Activated B cell treated with CpG ODN at 0.5 μM for 24 hours (primary cell): ENCODE data around the gene MGARP. TPM values are rescaled to one million over a fixed set of nuclear protein-coding genes. Genes with fewer than 3 reads are reported as not detected.

Experiments used
- ATAC-seq: fragments of 200-7000 bp; cut with Tn5 transposase; one replicate; pipeline ENCODE4 v1.10.0; 2021; ENCODE audit warnings: low read depth, mild to moderate bottlenecking, moderate library complexity
- CTCF ChIA-PET: fragments of 350-600 bp; sonication (Branson Sonifier 250); formaldehyde crosslinking; loops from one replicate; lab custom pipeline; 2021; ENCODE audit warnings: antibody characterized with exemption; lab: Charles Lee
- POLR2A ChIA-PET: fragments of 350-600 bp; sonication (Branson Sonifier 250); formaldehyde crosslinking; loops from one replicate; lab custom pipeline; 2021; ENCODE audit warnings: antibody characterized with exemption; lab: Charles Lee
- DNase-seq: peaks from one replicate; pipeline ENCODE4 v3.0.0; 2022
- H3K27ac Mint-ChIP-seq: one replicate; pipeline ENCODE4 v1.8.0; 2020; ENCODE audit warnings: mixed read lengths
- H3K27me3 Mint-ChIP-seq: one replicate; pipeline ENCODE4 v1.8.0; 2021; ENCODE audit warnings: mixed read lengths
- H3K36me3 Mint-ChIP-seq: one replicate; pipeline ENCODE4 v1.8.0; 2021; ENCODE audit warnings: low read depth, mixed read lengths
- H3K4me1 Mint-ChIP-seq: one replicate; pipeline ENCODE4 v1.8.0; 2021; ENCODE audit warnings: mixed read lengths
- H3K4me3 Mint-ChIP-seq: one replicate; pipeline ENCODE4 v1.8.0; 2020; ENCODE audit warnings: mild to moderate bottlenecking, mixed read lengths
- H3K9me3 Mint-ChIP-seq: one replicate; pipeline ENCODE4 v1.8.0; 2020; ENCODE audit warnings: mixed read lengths
- CTCF ChIP-seq: fragments of 200-600 bp; IDR thresholded peaks from one replicate; pipeline ENCODE4 v1.8.0; 2022; ENCODE audit warnings: antibody characterized with exemption, mild to moderate bottlenecking
- intact Hi-C: fragments of 100-400 bp; cut with micrococcal nuclease; formaldehyde crosslinking; loops from one replicate; pipeline ENCODE4 v1.15.1; 2024
- total RNA-seq: library from RNA; stranded (reverse); gene quantifications from 2 replicates; pipeline ENCODE4 v1.2.3, GENCODE V29; 2022

Gene MGARP
- total RNA-seq, 1 donor from 2014 or later = not detected

GRCh38 chr4:139301113-139301820 lies 21.2 kb upstream of the MGARP start, which contains the start of gene NAA15:
Gene NAA15, plus strand, starts transcription at chr4:139301505. Its CDS starts 273 bp downstream, at chr4:139301778.
- intact Hi-C loops = loop anchor here (1.0 to 5.0 kb wide), 7 partner anchors 36 to 854 kb away; partner anchors contain the start of genes ELF2, MAML3, NOCT and SETD7
- peak within 1 kb of the TSS; percentile 99 for H3K4me3 Mint-ChIP-seq
- ChIA-PET CTCF (interaction anchor here (0.8 to 1.9 kb wide), 10 partner anchors 14 to 271 kb away, joined by 3 to 8 read pairs (median 4); partner anchors contain the start of gene ELF2), POLR2A (interaction anchor here (0.5 to 3.8 kb wide), 24 partner anchors 8 to 286 kb away, joined by 3 to 74 read pairs (median 4); partner anchors contain the start of genes ELF2, NOCT and SETD7)
- DNase-seq = peak; percentile 93
- H3K9me3 Mint-ChIP-seq = peaks cover 3% of the 10 kb centered on the region
- H3K36me3 Mint-ChIP-seq = peaks cover 35% of the 10 kb centered on the region
- TF ChIP-seq CTCF = no peak
- H3K4me1 Mint-ChIP-seq = peaks cover 49% of the 10 kb centered on the region
- peak; percentile 91 for ATAC-seq
- H3K27me3 Mint-ChIP-seq = no peaks in the 10 kb centered on the region
- peak within 1 kb of the TSS; percentile 98 for H3K27ac Mint-ChIP-seq

GRCh38 chr4:139300431-139301112 lies 20.5 kb upstream of the MGARP start:
- H3K9me3 Mint-ChIP-seq = peaks cover 3% of the 10 kb centered on the region
- peaks cover 32% of the 10 kb centered on the region for H3K36me3 Mint-ChIP-seq
- POLR2A ChIA-PET = interaction anchor here (0.5 to 3.8 kb wide), 22 partner anchors 8 to 286 kb away, joined by 3 to 74 read pairs (median 4); partner anchors contain the start of genes ELF2, NOCT and SETD7
- H3K27ac Mint-ChIP-seq = peak overlapping the region; percentile 98
- CTCF ChIA-PET = interaction anchor here (0.8 to 1.9 kb wide), 10 partner anchors 15 to 270 kb away, joined by 3 to 8 read pairs (median 4); partner anchors contain the start of gene ELF2
- DNase-seq (no peak), ATAC-seq (peak; percentile 3)
- H3K27me3 Mint-ChIP-seq = no peaks in the 10 kb centered on the region
- intact Hi-C loops = loop anchor here (1.0 to 5.0 kb wide), 7 partner anchors 37 to 854 kb away; partner anchors contain the start of genes ELF2, MAML3, NOCT and SETD7
- peak overlapping the region; percentile 99 for H3K4me3 Mint-ChIP-seq
- no peak for TF ChIP-seq CTCF
- H3K4me1 Mint-ChIP-seq = peaks cover 54% of the 10 kb centered on the region

GRCh38 chr4:139299536-139299935 lies 19.5 kb upstream of the MGARP start:
- Mint-ChIP-seq H3K36me3 (peaks cover 30% of the 10 kb centered on the region), H3K9me3 (no peaks in the 10 kb centered on the region), H3K4me3 (no peak overlapping the region), H3K27ac (no peak overlapping the region), H3K27me3 (no peaks in the 10 kb centered on the region), H3K4me1 (peaks cover 47% of the 10 kb centered on the region)
- no peak for TF ChIP-seq CTCF
- ATAC-seq (no peak), DNase-seq (no peak)
- ChIA-PET CTCF (no interaction called here), POLR2A (interaction anchor here (0.6 to 3.8 kb wide), 3 partner anchors 71 to 216 kb away, joined by 3 to 74 read pairs (median 36); partner anchors contain the start of gene ELF2)
- intact Hi-C loops = no loop called here

GRCh38 chr4:139297001-139297410 lies 17.0 kb upstream of the MGARP start:
- intact Hi-C loops = no loop called here
- no peak for TF ChIP-seq CTCF
- ATAC-seq (no peak), DNase-seq (no peak)
- ChIA-PET CTCF (interaction anchor here (1.1 to 3.1 kb wide), 8 partner anchors 31 to 267 kb away, joined by 3 to 54 read pairs (median 11); no protein-coding TSS in a partner anchor), POLR2A (interaction anchor here (2.6 kb wide), 1 partner anchor 120 kb away, joined by 24 read pairs; the partner anchor contains the start of gene ELF2)
- no peak overlapping the region for H3K27ac Mint-ChIP-seq
- peaks cover 24% of the 10 kb centered on the region for H3K4me1 Mint-ChIP-seq
- H3K4me3 Mint-ChIP-seq = no peak overlapping the region
- no peaks in the 10 kb centered on the region for H3K27me3 Mint-ChIP-seq
- peaks cover 33% of the 10 kb centered on the region for H3K36me3 Mint-ChIP-seq
- H3K9me3 Mint-ChIP-seq = no peaks in the 10 kb centered on the region
